ENCODE data around the gene HOXB7.

HOXB7 gene

GRCh38 chr17:48622857-48623256 is 12.0 kb upstream of the HOXB7 start:
- DNase-seq, result no peak

GRCh38 chr17:48621410-48622392 is 10.9 kb upstream of the HOXB7 start:
- no peak for DNase-seq

- no peak for DNase-seq
These were observed 9.8 kb upstream of the HOXB7 start for GRCh38 chr17:48620461-48621139.

GRCh38 chr17:48619826-48620449 is 9.1 kb upstream of the HOXB7 start:
- DNase-seq, result peak in 1 of 6 experiments; percentile 10

- DNase-seq, result peak; percentile 54 to 84 (median 74)
These were observed 7.6 kb upstream of the HOXB7 start for GRCh38 chr17:48618256-48618896.

GRCh38 chr17:48617471-48618255 is 6.8 kb upstream of the HOXB7 start:
- DNase-seq, result no peak

- DNase-seq, result no peak
These were observed 6.1 kb upstream of the HOXB7 start for GRCh38 chr17:48616717-48617470.

- no peak for DNase-seq
These were observed 5.3 kb upstream of the HOXB7 start for GRCh38 chr17:48615963-48616716.

GRCh38 chr17:48615047-48615962 is 4.5 kb upstream of the HOXB7 start, which contains the start of gene HOXB8:
HOXB8 (minus strand) TSS chr17:48615292; CDS start chr17:48614704, 588 bp downstream.
- DNase-seq, result no peak

- DNase-seq, result peak in 3 of 6 experiments; percentile 16 to 33 (median 28)
These were observed 3.3 kb upstream of the HOXB7 start for GRCh38 chr17:48613862-48614694.

GRCh38 chr17:48612854-48613691 is 2.3 kb upstream of the HOXB7 start:
- peak in 4 of 6 experiments; percentile 27 to 53 (median 40) for DNase-seq

- peak in 1 of 6 experiments; percentile 47 for DNase-seq
These were observed 1.6 kb upstream of the HOXB7 start for GRCh38 chr17:48612456-48612853.

- peak in 2 of 6 experiments; percentile 38 to 44 for DNase-seq
These were observed 1.1 kb upstream of the HOXB7 start for GRCh38 chr17:48611681-48612455.

- DNase-seq, result no peak
These were observed 396 bp upstream of the HOXB7 start for GRCh38 chr17:48611213-48611612.

GRCh38 chr17:48609759-48610281 is 997 bp downstream of the HOXB7 start:
- no peak for DNase-seq

- DNase-seq, result no peak
These were observed 1.8 kb downstream of the HOXB7 start for GRCh38 chr17:48609033-48609432.

All from stimulated activated naive CD4-positive, alpha-beta T cell (primary cell).